Parathyroid adenoma (tissue), 2 donors: ENCODE measurements around the gene AGBL4.

ENCODE experiments used
- H2AFZ ChIP-seq: fragments of 300-600 bp; sonication (generic); one replicate; pipeline ENCODE4 v1.7.0; 2017; ENCODE audit warnings: antibody characterized with exemption, mild to moderate bottlenecking
- H3K27ac ChIP-seq: fragments of 300-600 bp; sonication (generic); one replicate; pipeline ENCODE4 v1.7.0; 2017
- H3K27me3 ChIP-seq: fragments of 300-600 bp; sonication (generic); one replicate; pipeline ENCODE4 v1.7.0; 2017; ENCODE audit warnings: low read length; ENCODE audit not compliant: control insufficient read depth, insufficient read depth
- H3K36me3 ChIP-seq: fragments of 300-600 bp; sonication (generic); one replicate; pipeline ENCODE4 v1.7.0; 2017; ENCODE audit warnings: low read length; ENCODE audit not compliant: control insufficient read depth, insufficient read depth
- H3K4me1 ChIP-seq: fragments of 300-600 bp; sonication (generic); one replicate; pipeline ENCODE4 v1.7.0; 2017; ENCODE audit warnings: control low read depth
- H3K4me2 ChIP-seq: fragments of 300-600 bp; sonication (generic); one replicate; pipeline ENCODE4 v1.7.0; 2017; ENCODE audit warnings: low read length
- H3K4me3 ChIP-seq: fragments of 300-600 bp; sonication (generic); one replicate; pipeline ENCODE4 v1.7.0; 2017; ENCODE audit warnings: low read depth, low read length
- H3K79me2 ChIP-seq: fragments of 300-600 bp; sonication (generic); one replicate; pipeline ENCODE4 v1.7.0; 2017; ENCODE audit warnings: control low read depth
- H3K9ac ChIP-seq: fragments of 300-600 bp; sonication (generic); one replicate; pipeline ENCODE4 v1.7.0; 2017; ENCODE audit warnings: mild to moderate bottlenecking
- H3K9me3 ChIP-seq: fragments of 300-600 bp; sonication (generic); one replicate; pipeline ENCODE4 v1.7.0; 2017; ENCODE audit warnings: low read length; ENCODE audit not compliant: control insufficient read depth
- TF ChIP-seq, protein P1 (sequence below): fragments of 300-600 bp; sonication (generic); IDR thresholded peaks from one replicate; pipeline ENCODE4 v1.7.0; 2017; ENCODE audit warnings: antibody characterized with exemption, mild to moderate bottlenecking
- donor health status: primary hyperparathyroidism.

Gene AGBL4

DNA sequence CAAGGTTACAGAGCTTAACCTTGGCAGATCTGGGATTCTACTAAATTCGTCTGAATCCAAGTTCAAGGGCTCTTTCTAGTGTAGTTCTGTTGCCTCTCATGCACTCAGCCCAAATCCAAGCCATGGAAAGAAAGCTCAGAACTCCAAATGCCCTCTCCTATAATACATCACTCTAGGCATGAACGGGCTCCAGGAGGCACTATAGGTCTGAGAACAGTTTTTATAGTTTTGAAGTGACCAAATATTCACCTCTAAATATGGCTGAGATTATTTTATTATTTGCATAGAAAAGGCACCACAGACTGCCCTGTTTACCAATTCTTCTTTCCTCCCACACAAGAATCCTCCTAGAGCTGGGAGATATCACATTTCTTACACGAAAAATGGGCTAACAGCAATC, 919.2 kb downstream of the AGBL4 start:
- Histone ChIP-seq H3K4me1 (no peaks in the 10 kb centered on the region), H3K36me3 (no peaks in the 10 kb centered on the region), H3K9me3 (no peaks in the 10 kb centered on the region), H2AFZ (no peak overlapping the region), H3K27me3 (no peaks in the 10 kb centered on the region), H3K27ac (no peak overlapping the region), H3K9ac (no peak overlapping the region), H3K79me2 (no peaks in the 10 kb centered on the region), H3K4me3 (no peak overlapping the region), H3K4me2 (no peak overlapping the region)
- TF ChIP-seq, protein P1, sequence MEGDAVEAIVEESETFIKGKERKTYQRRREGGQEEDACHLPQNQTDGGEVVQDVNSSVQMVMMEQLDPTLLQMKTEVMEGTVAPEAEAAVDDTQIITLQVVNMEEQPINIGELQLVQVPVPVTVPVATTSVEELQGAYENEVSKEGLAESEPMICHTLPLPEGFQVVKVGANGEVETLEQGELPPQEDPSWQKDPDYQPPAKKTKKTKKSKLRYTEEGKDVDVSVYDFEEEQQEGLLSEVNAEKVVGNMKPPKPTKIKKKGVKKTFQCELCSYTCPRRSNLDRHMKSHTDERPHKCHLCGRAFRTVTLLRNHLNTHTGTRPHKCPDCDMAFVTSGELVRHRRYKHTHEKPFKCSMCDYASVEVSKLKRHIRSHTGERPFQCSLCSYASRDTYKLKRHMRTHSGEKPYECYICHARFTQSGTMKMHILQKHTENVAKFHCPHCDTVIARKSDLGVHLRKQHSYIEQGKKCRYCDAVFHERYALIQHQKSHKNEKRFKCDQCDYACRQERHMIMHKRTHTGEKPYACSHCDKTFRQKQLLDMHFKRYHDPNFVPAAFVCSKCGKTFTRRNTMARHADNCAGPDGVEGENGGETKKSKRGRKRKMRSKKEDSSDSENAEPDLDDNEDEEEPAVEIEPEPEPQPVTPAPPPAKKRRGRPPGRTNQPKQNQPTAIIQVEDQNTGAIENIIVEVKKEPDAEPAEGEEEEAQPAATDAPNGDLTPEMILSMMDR = no peak

DNA sequence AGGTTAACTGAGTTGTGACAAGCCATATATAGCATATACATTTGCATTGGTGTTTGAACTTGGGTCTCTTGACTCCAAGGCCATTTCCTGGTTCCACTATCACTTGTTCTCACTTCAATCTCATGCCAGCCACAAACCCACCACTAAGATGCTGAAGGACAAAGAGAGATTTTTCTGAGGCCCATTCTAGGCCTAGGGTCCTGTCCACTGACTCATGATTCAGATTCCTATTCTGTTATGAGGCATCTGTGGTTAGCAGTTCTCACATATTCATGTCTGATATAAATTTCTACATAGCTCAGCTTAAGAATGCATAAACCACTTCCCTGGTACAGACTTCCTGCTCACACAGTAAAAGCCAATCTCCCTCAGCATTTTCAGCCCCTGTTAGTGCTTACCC, 921.0 kb downstream of the AGBL4 start:
- Histone ChIP-seq H3K9ac (no peak overlapping the region), H3K36me3 (no peaks in the 10 kb centered on the region), H3K27me3 (no peaks in the 10 kb centered on the region), H2AFZ (no peak overlapping the region), H3K4me1 (no peaks in the 10 kb centered on the region), H3K9me3 (no peaks in the 10 kb centered on the region), H3K4me3 (no peak overlapping the region), H3K79me2 (no peaks in the 10 kb centered on the region), H3K4me2 (no peak overlapping the region), H3K27ac (no peak overlapping the region)
- TF ChIP-seq, protein P1 = no peak

DNA sequence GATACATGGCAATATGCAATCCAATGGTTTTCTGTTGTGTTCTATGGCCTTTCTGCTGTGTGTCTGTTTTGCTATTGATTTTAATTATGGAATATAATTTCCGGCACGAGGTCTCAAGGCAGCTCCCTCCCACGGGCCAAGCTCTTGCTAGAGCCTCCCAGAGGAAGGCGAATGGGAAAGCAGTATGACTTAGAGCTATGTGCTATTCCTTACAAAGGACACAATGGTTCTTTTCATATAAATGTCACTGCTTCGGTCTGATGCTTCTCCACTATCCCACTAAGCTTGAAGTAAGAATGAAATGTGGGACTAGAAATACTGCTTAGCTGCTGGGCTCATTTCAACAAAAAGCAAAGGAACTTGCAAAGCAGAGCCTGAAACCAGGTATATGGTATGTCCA, 924.9 kb downstream of the AGBL4 start:
- no peak overlapping the region for H2AFZ ChIP-seq
- H3K27me3 ChIP-seq = no peaks in the 10 kb centered on the region
- no peaks in the 10 kb centered on the region for H3K36me3 ChIP-seq
- H3K4me1 ChIP-seq = no peaks in the 10 kb centered on the region
- no peak overlapping the region for H3K4me2 ChIP-seq
- no peak overlapping the region for H3K9ac ChIP-seq
- H3K27ac ChIP-seq = no peak overlapping the region
- no peaks in the 10 kb centered on the region for H3K9me3 ChIP-seq
- TF ChIP-seq, protein P1 = no peak
- H3K4me3 ChIP-seq = no peak overlapping the region
- no peaks in the 10 kb centered on the region for H3K79me2 ChIP-seq

DNA sequence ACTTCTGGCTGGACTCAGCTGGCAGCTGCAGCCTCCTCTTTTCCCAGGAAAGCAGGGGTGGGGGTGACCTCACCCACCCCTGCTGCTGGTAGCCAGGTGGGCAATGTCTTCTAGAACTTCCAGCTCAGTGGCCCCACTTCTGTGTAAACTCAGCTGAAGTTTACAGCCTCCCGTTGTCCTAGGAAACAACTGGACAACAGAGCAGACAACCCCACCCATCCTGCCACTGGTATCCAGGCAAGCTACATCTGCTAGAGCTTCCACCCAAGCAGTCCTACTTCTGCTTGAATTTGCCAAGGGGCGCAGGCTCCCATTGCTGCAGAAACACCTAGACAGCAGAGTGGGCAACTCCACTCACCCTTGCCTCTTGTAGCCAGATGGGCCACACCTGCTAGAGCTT, 937.4 kb downstream of the AGBL4 start:
- H3K9ac ChIP-seq = no peak overlapping the region
- TF ChIP-seq, protein P1 = no peak
- no peaks in the 10 kb centered on the region for H3K36me3 ChIP-seq
- no peak overlapping the region for H3K4me2 ChIP-seq
- no peak overlapping the region for H3K27ac ChIP-seq
- H3K4me1 ChIP-seq = no peaks in the 10 kb centered on the region
- H3K79me2 ChIP-seq = no peaks in the 10 kb centered on the region
- H3K27me3 ChIP-seq = no peaks in the 10 kb centered on the region
- H3K4me3 ChIP-seq = no peak overlapping the region
- H3K9me3 ChIP-seq = no peaks in the 10 kb centered on the region
- H2AFZ ChIP-seq = no peak overlapping the region

DNA sequence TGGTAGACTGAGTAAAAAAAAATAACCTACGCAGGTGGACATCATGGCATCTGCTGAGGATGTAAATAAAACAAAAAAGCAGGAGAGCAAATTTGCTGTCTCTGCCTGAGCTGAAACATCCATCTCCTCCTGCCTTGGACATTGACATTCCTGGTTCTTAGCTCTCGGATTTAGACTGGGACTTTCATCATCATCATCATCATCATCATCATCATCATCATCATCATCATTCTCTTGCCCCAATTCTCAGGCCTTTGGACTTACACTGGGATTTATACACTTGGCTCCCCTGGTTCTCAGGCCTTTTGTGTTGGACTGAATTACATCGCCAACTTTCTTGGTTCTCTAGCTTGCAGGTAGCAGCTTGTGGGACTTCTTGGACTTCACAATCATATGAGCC, 938.7 kb downstream of the AGBL4 start:
- no peak overlapping the region for H3K27ac ChIP-seq
- no peaks in the 10 kb centered on the region for H3K36me3 ChIP-seq
- TF ChIP-seq, protein P1 = no peak
- H3K27me3 ChIP-seq = no peaks in the 10 kb centered on the region
- no peak overlapping the region for H2AFZ ChIP-seq
- no peaks in the 10 kb centered on the region for H3K79me2 ChIP-seq
- no peak overlapping the region for H3K4me3 ChIP-seq
- no peak overlapping the region for H3K9ac ChIP-seq
- no peaks in the 10 kb centered on the region for H3K9me3 ChIP-seq
- no peaks in the 10 kb centered on the region for H3K4me1 ChIP-seq
- no peak overlapping the region for H3K4me2 ChIP-seq
